ENCODE data around the gene FREM1.

Gene FREM1

DNA sequence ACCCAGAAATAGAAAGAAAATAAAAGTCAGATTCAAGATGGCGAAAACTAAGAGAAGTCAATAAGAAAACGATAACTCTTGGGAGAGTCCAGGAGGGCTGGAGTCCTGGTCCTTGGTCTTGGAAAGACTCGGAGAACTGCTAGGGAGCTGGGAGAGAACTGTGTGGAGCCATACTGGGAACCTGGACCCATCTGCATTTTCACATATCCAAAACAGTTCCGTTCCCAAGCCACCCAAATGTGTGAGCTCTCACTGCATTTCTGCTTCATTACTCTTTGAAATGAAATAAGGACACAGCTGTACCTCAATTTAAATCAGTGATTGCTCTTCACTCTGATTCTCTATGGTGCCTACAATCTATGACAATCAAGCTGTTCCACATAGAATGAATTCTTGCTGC lies 119.6 kb downstream of the FREM1 start:
- TF ChIP-seq RAD21 (IDR thresholded peaks at IDR 0.05; ENCODE audit: low read depth) (no peak), EGR1 (IDR thresholded peaks at IDR 0.05) (no peak), ZBTB7A (IDR thresholded peaks at IDR 0.05; ENCODE audit: low read depth) (no peak), FOXM1 (IDR thresholded peaks at IDR 0.05; ENCODE audit: borderline replicate concordance, low read depth) (no peak), CREB1 (IDR thresholded peaks at IDR 0.05; ENCODE audit: low read depth) (no peak), EP300 (IDR thresholded peaks at IDR 0.05; ENCODE audit: borderline replicate concordance) (no peak), TAF1 (IDR thresholded peaks at IDR 0.05; ENCODE audit: low read depth) (no peak), NFIC (IDR thresholded peaks at IDR 0.05) (no peak), TEAD4 (IDR thresholded peaks at IDR 0.05) (no peak), TCF12 (IDR thresholded peaks at IDR 0.05; ENCODE audit: low read depth) (no peak), CEBPB (IDR thresholded peaks at IDR 0.05) (no peak)
- TF ChIP-seq, protein P1, sequence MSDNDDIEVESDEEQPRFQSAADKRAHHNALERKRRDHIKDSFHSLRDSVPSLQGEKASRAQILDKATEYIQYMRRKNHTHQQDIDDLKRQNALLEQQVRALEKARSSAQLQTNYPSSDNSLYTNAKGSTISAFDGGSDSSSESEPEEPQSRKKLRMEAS (IDR thresholded peaks at IDR 0.05) = no peak
- TF ChIP-seq, protein P2, sequence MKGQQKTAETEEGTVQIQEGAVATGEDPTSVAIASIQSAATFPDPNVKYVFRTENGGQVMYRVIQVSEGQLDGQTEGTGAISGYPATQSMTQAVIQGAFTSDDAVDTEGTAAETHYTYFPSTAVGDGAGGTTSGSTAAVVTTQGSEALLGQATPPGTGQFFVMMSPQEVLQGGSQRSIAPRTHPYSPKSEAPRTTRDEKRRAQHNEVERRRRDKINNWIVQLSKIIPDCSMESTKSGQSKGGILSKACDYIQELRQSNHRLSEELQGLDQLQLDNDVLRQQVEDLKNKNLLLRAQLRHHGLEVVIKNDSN (IDR thresholded peaks at IDR 0.05) = no peak
- TF ChIP-seq, protein P3, sequence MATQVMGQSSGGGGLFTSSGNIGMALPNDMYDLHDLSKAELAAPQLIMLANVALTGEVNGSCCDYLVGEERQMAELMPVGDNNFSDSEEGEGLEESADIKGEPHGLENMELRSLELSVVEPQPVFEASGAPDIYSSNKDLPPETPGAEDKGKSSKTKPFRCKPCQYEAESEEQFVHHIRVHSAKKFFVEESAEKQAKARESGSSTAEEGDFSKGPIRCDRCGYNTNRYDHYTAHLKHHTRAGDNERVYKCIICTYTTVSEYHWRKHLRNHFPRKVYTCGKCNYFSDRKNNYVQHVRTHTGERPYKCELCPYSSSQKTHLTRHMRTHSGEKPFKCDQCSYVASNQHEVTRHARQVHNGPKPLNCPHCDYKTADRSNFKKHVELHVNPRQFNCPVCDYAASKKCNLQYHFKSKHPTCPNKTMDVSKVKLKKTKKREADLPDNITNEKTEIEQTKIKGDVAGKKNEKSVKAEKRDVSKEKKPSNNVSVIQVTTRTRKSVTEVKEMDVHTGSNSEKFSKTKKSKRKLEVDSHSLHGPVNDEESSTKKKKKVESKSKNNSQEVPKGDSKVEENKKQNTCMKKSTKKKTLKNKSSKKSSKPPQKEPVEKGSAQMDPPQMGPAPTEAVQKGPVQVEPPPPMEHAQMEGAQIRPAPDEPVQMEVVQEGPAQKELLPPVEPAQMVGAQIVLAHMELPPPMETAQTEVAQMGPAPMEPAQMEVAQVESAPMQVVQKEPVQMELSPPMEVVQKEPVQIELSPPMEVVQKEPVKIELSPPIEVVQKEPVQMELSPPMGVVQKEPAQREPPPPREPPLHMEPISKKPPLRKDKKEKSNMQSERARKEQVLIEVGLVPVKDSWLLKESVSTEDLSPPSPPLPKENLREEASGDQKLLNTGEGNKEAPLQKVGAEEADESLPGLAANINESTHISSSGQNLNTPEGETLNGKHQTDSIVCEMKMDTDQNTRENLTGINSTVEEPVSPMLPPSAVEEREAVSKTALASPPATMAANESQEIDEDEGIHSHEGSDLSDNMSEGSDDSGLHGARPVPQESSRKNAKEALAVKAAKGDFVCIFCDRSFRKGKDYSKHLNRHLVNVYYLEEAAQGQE (IDR thresholded peaks at IDR 0.05; ENCODE audit: low read depth) = no peak

DNA sequence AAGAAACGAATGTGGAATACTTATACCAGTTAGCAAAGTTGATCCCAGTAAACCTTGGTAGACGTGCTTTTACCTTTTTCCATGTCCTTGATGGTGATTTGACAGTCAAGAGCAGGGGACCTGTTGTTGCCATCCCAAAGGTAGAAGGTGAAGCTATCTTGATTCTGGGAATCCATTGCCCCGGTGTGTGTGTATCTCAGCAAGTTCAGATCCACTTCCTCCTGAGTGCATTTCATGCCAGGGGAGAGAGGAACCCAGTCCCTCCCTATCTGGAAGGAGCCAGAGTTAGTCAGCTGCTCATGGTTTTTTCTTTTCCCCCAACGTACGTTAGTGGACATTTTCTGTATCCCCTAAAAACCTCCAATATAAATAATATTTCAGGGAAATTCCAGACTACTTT lies 121.4 kb downstream of the FREM1 start:
- no peak for TF ChIP-seq FOXM1 (IDR thresholded peaks at IDR 0.05; ENCODE audit: borderline replicate concordance, low read depth)
- no peak for TF ChIP-seq TAF1 (IDR thresholded peaks at IDR 0.05; ENCODE audit: low read depth)
- TF ChIP-seq, protein P3 (IDR thresholded peaks at IDR 0.05; ENCODE audit: low read depth) = no peak
- TF ChIP-seq YY1 (IDR thresholded peaks at IDR 0.05; ENCODE audit: low read depth) = no peak
- TF ChIP-seq CREB1 (IDR thresholded peaks at IDR 0.05; ENCODE audit: low read depth) = no peak

DNA sequence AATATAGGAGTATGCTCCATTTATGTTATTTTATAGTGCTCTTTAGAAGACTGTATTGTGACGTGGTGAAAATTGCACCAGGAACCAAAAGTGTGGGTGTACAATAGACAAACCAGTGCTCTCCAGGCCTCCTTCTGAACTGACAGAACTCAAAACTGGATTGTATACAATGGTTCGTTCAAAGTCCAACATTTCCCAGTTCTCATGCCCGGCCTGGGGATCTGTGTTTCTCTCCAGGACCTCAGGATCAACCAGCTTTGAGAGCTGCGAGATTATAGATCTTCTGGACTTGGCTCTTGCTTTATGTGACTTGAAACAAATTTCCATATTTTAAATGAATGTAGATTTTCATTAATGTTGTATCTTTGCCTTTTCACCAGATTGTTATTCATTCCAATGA lies 126.9 kb downstream of the FREM1 start:
- TF ChIP-seq EP300 (IDR thresholded peaks at IDR 0.05; ENCODE audit: borderline replicate concordance) = no peak

DNA sequence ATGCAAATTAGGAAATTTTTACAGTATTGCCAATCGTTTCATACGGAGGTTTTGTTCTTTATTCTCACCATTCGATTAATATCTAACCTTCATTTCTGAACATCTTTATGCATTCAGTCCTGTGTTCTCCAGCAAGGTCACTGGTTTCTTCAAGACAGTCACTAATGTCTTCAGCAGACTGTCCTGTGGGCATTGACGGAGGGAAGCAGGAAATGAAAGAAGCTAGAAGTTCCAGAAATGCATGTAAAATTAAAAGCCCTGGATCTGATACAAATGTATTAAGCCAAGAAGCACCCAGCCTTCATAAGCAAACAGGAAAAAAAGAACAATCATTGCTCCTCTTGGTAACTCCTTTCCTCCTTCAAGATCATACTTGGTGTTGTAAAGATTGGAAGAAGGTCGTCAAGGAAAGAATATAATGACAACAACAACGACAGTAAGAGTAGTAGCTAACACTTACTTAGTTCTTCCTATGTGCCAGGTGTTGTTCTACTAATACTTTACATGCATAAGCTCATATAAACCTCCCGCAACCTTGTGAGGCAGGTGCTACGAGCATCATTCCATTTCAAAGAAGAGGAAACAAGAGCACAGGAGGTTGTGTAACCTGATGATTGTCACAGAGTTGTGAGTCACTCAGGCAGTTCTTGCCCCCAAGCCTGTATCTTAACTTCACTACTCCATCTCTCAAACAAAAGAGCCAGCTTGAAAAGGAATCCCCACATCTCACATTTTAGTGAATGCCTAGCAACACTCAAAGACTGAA lies 127.8 kb downstream of the FREM1 start:
- no peak for TF ChIP-seq EGR1 (IDR thresholded peaks at IDR 0.05)
- TF ChIP-seq, protein P2 (IDR thresholded peaks at IDR 0.05) = no peak

DNA sequence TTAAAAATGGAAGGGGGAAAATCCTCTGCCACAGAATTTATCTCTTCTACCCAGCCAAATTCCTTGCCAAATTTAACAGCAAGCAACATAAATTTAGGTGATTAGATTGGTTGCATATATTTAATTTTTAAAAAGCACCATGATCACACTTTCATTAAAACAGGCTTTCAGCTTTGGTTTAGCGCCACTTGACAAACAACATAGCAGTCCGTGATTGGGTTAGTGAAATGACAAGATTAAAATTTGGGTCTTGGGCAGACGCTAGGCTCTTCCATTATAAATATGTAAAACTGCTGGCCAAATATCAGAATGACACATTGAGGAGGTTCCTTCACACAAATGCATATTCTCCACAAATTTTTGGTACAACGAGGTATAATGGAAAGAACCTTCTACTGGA lies 129.5 kb downstream of the FREM1 start:
- TF ChIP-seq FOXM1 (IDR thresholded peaks at IDR 0.05; ENCODE audit: borderline replicate concordance, low read depth) = no peak
- TF ChIP-seq RAD21 (IDR thresholded peaks at IDR 0.05; ENCODE audit: low read depth) = no peak
- TF ChIP-seq YY1 (IDR thresholded peaks at IDR 0.05; ENCODE audit: low read depth) = no peak
- no peak for TF ChIP-seq CREB1 (IDR thresholded peaks at IDR 0.05; ENCODE audit: low read depth)
- TF ChIP-seq EGR1 (IDR thresholded peaks at IDR 0.05) = no peak

DNA sequence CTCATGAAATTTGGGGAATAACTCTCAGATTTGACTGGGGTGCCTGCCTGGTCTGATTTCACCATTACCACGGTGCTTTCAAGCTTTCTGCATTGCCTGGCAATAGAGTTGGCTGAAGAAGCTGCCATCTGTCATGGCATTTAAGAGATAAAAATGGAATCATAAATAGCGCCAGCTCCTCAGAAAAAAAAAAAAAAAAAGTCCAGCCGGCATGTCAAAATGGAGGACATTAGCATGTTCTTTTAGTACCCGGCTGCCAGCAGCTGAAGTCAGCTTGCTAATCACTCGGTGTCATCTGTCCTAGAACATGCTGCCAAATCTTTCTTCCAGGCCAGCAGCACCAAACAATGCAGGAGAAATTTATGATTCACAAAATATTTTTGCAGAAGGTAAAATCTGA lies 130.0 kb downstream of the FREM1 start:
- no peak for TF ChIP-seq CREB1 (IDR thresholded peaks at IDR 0.05; ENCODE audit: low read depth)
- no peak for TF ChIP-seq YY1 (IDR thresholded peaks at IDR 0.05; ENCODE audit: low read depth)
- no peak for TF ChIP-seq TEAD4 (IDR thresholded peaks at IDR 0.05)
- TF ChIP-seq, protein P1 (IDR thresholded peaks at IDR 0.05) = no peak
- no peak for TF ChIP-seq EP300 (IDR thresholded peaks at IDR 0.05; ENCODE audit: borderline replicate concordance)
- TF ChIP-seq EGR1 (IDR thresholded peaks at IDR 0.05) = no peak
- TF ChIP-seq, protein P2 (IDR thresholded peaks at IDR 0.05) = no peak
- no peak for TF ChIP-seq TAF1 (IDR thresholded peaks at IDR 0.05; ENCODE audit: low read depth)
- no peak for TF ChIP-seq NFIC (IDR thresholded peaks at IDR 0.05)
- no peak for TF ChIP-seq TCF12 (IDR thresholded peaks at IDR 0.05; ENCODE audit: low read depth)
- TF ChIP-seq, protein P3 (IDR thresholded peaks at IDR 0.05; ENCODE audit: low read depth) = no peak
- no peak for TF ChIP-seq CEBPB (IDR thresholded peaks at IDR 0.05)
- TF ChIP-seq FOXM1 (IDR thresholded peaks at IDR 0.05; ENCODE audit: borderline replicate concordance, low read depth) = no peak
- no peak for TF ChIP-seq ZBTB7A (IDR thresholded peaks at IDR 0.05; ENCODE audit: low read depth)
- no peak for TF ChIP-seq RAD21 (IDR thresholded peaks at IDR 0.05; ENCODE audit: low read depth)

Data from Ishikawa (cell line).